ENCODE data around the gene GPI.

The GPI gene

DNA sequence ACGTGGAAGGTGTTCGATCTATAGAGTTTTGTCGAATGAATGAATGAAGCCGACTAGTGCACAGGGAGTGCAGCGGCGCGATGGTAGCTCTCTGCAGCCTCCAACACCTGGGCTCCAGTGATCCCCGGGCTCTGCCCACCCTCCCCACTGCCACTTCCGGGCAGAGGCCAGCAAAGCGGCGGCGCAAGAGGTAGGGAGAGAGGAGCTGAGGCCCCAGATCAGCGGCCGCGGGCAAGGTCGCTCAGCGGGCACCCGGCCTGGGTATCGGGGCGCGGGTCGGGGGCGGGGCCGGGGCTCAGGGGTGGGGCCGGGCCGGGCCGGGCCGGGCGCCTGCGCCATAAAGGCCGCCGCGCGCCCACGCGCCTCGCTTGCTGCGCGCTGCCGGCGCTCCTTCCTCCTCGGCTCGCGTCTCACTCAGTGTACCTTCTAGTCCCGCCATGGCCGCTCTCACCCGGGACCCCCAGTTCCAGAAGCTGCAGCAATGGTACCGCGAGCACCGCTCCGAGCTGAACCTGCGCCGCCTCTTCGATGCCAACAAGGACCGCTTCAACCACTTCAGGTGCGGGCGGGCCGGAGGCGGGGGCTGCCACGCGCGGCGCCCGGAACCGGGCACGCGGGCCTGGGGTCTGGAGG lies at the start of gene GPI:
TSS of gene GPI (plus strand) at position 367 of the 633 bp plus-strand sequence. CDS start at position 438, 71 bp downstream.
- peak within 1 kb of the TSS; percentile 91 to 98 for H3K4me3 Mint-ChIP-seq
- no peaks in the 10 kb centered on the region for H3K27me3 Mint-ChIP-seq
- peak; percentile 63 for DNase-seq
- H3K27ac Mint-ChIP-seq = peak within 1 kb of the TSS; percentile 90
- peaks cover 27 to 40% of the 10 kb centered on the region in 2 donors for H3K36me3 Mint-ChIP-seq
- peak; percentile 91 to 94 for ATAC-seq (replicated peaks)
- H3K9me3 Mint-ChIP-seq = no peaks in the 10 kb centered on the region
- H3K4me1 Mint-ChIP-seq = peaks cover 19 to 46% of the 10 kb centered on the region in 2 donors

DNA sequence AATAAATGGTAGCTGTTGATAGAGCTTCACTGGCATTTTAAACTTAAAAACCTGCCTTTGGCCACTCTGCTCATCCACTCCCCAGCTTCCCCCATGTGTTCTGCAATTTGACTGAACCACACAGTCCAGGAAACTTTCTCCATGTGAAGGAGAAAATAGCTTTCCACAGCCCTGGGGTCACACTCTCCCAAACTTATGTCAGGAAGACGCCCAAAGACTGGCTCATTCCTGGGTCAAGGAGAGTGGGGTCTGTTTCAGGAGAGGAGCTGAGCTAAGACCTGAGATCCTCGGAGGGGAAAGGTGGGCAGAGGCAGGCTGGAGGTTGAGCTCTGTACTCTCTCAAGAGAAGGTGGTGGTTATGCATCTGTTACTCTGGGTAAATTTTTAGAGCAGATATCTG lies 48.7 kb upstream of the GPI start:
- H3K9me3 Mint-ChIP-seq = no peaks in the 10 kb centered on the region
- peaks cover 12 to 18% of the 10 kb centered on the region in 2 donors for H3K36me3 Mint-ChIP-seq
- no peak overlapping the region for H3K4me3 Mint-ChIP-seq
- no peaks in the 10 kb centered on the region for H3K27me3 Mint-ChIP-seq
- peaks cover 39 to 61% of the 10 kb centered on the region in 2 donors for H3K4me1 Mint-ChIP-seq
- ATAC-seq (replicated peaks) = no peak
- no peak for DNase-seq
- no peak overlapping the region for H3K27ac Mint-ChIP-seq

DNA sequence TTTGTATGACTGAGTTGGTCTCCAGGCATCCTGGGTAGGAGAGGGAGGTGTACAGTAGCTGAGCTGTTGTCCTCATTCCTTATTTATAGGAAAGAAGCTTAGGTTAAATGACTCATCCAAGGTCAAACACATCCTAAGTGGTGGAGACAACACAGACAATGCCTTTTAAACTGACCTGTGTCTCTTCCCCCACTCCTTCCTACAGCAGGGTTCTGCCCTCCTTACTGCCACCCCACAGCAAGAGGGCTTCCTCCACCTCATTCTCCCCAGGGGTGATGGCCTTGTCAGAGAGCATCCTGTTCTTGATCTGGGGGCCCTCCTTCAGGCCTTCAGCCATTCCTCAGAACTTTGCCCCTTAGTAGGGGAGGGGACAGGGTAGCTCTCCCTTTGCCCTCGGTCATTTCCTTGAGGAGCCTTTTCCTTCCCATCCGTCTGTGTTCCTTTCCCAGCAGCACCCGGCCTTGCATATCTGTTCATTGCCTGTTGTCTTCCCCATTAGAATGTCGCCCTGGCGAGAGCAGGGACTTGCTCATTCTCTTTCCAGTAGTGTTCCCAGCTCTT lies 48.2 kb upstream of the GPI start:
- DNase-seq (no peak), ATAC-seq (replicated peaks) (no peak)
- H3K36me3 Mint-ChIP-seq = peaks cover 10 to 18% of the 10 kb centered on the region in 2 donors
- H3K4me3 Mint-ChIP-seq = no peak overlapping the region
- peaks cover 39 to 55% of the 10 kb centered on the region in 2 donors for H3K4me1 Mint-ChIP-seq
- H3K27ac Mint-ChIP-seq = peak overlapping the region; percentile 68
- H3K9me3 Mint-ChIP-seq = no peaks in the 10 kb centered on the region
- no peaks in the 10 kb centered on the region for H3K27me3 Mint-ChIP-seq

DNA sequence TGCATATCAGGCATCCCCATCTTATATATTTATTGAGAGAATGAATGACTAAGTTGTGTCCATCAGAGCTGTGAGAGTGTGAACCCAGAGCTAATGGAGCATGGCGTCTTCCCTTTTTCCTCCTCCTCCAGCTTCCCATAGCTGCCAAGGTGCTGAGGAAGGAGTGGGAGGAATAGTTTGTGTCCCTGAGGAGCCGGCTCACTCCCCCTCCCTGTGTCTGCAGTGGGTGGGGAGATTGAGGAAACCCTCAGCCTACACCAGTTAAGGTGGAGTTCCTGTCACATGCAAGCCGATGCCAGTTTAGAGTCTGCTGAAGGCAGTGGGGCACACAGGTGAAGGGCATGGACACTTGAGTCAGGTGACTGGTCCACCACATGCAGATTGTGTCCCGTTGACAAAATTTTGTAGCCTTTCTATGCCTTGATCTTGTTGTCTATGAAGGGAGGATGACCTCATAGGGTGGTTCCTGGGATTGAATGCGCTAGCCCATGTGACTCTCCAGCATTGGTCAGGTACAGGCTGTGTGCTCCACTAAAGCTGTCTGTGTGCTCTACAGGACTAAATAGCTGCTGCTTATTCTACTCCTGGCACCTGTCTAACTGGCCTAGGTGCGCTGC lies 47.6 kb upstream of the GPI start:
- H3K4me3 Mint-ChIP-seq = no peak overlapping the region
- H3K9me3 Mint-ChIP-seq = no peaks in the 10 kb centered on the region
- peak overlapping the region; percentile 68 for H3K27ac Mint-ChIP-seq
- no peak for DNase-seq
- H3K36me3 Mint-ChIP-seq = peaks cover 11 to 16% of the 10 kb centered on the region in 2 donors
- no peaks in the 10 kb centered on the region for H3K27me3 Mint-ChIP-seq
- ATAC-seq (replicated peaks) = peak in 1 of 2 donors; percentile 38
- peaks cover 37 to 52% of the 10 kb centered on the region in 2 donors for H3K4me1 Mint-ChIP-seq

DNA sequence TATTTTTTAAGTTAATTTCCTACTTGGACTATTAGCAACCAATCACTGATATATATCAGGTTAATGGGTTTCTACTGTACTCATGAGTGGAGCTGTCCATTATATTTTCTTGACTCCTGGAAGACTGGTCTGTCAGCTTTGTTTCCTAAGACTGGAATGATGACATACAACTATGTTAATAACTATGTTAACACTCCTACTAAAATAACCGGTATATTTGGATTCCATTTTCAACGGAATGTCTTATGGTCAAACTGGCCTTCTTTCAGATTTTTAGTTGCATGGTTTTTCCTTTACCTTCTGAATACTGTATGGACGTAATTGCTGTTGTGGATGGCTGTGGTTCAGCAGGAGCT lies 45.8 kb upstream of the GPI start:
- H3K36me3 Mint-ChIP-seq = peaks cover 14 to 25% of the 10 kb centered on the region in 2 donors
- DNase-seq (no peak), ATAC-seq (replicated peaks) (no peak)
- no peak overlapping the region for H3K27ac Mint-ChIP-seq
- peaks cover 34 to 45% of the 10 kb centered on the region in 2 donors for H3K4me1 Mint-ChIP-seq
- no peaks in the 10 kb centered on the region for H3K9me3 Mint-ChIP-seq
- H3K4me3 Mint-ChIP-seq = no peak overlapping the region
- H3K27me3 Mint-ChIP-seq = no peaks in the 10 kb centered on the region

DNA sequence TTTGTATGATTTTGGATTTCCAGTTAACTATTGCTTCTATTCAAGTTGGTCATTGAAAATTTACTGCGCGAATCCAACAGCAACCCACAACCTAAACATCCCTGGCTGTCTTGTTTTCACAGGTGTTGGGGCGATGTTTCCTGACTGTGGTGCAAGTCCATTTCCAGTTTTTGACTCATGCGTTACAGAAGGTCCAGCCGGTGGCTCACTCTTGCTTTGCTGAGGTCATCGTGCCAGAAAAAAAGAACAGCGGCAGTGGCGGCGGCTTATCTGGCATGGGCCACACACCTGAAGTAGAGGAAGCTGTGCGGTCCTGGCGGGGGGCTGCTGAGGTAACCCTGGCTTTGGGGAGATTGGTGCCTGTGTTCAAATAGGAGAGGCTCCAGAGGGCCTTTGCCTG lies 45.2 kb upstream of the GPI start:
- no peak for ATAC-seq (replicated peaks)
- DNase-seq = no peak
- H3K27me3 Mint-ChIP-seq = no peaks in the 10 kb centered on the region
- H3K9me3 Mint-ChIP-seq = no peaks in the 10 kb centered on the region
- no peak overlapping the region for H3K4me3 Mint-ChIP-seq
- peaks cover 28 to 39% of the 10 kb centered on the region in 2 donors for H3K4me1 Mint-ChIP-seq
- H3K36me3 Mint-ChIP-seq = peaks cover 12 to 26% of the 10 kb centered on the region in 2 donors
- H3K27ac Mint-ChIP-seq = no peak overlapping the region

DNA sequence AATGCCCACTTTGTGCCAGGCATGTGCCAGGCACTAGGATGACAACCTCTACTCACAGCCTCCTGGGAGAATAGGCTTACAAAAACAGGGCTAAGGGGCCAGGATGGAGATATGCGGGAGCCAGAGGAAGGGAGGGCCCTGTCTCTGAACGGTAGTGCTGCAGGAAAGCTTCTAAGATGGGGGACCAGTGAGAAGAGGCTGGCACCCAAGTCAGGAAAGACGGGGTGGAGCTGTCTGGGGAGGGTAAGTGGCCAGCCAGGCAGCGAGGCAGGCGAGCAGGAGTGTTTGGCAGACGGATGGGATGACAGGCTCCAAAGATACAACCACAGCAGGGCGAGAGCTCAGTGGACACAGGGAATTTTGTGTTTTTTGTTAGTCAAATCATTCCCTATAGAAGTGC lies 44.7 kb upstream of the GPI start:
- Mint-ChIP-seq H3K27me3 (no peaks in the 10 kb centered on the region), H3K4me1 (peaks cover 23 to 34% of the 10 kb centered on the region in 2 donors), H3K27ac (no peak overlapping the region), H3K36me3 (peaks cover 12 to 28% of the 10 kb centered on the region in 2 donors), H3K4me3 (no peak overlapping the region), H3K9me3 (no peaks in the 10 kb centered on the region)
- ATAC-seq (replicated peaks) (no peak), DNase-seq (no peak)

DNA sequence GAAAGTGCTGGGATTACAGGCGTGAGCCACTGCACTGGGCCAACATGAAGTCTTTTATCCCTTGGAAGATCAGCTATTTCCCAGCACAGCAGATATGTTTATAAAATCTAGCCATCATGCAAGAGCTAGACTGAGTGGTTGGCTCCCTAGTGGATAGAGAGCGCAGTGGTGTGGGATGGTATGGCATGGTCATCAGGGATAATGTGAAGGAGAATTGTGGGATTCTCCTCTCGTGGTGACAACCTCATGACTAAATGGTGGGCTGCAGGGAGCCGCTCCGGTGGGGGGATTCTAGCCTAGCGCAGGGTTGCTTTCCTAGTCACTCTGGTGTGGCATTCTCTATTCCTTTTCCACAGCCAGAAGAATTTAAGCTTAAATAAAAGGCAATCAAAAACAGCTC lies 43.3 kb upstream of the GPI start:
- DNase-seq = no peak
- peaks cover 20 to 39% of the 10 kb centered on the region in 2 donors for H3K36me3 Mint-ChIP-seq
- no peaks in the 10 kb centered on the region for H3K27me3 Mint-ChIP-seq

DNA sequence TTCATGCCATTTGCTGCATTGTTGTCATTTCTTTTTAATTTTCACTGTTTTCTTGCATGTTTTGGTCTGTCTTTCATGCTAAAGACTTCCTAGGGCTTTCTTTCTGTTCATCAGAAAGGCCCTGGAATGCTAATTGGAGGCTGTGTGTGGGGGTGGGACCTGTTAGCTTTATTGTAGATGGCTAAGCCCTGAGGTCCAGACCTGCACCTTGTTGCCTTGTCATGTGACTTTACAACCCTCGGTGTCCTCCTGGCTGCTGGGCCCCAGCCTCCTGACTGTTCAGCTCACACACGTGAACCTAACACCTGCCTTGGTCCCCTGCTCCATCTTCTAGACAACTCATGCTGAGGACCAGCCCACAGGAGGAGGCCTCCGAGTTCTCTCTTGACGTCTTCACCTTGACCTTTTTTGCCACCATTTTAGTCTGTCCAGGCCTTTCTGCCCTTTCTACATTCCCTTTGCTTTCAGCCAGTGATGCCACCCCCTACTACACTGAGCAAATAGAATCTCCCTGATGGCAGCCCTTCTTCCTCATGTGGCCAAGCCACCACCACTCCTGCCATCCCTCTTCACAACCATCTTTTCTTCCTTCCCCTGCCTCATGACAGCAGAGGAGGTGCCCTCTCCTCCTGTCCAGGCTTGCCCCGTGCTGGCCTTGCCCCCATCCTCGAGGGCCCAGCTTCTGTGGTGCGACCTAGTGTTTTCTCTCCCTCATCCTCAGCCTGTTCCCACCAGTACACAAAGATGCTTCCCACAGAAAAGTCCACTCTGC lies 41.4 kb upstream of the GPI start:
- peak overlapping the region; percentile 44 for H3K27ac Mint-ChIP-seq
- no peaks in the 10 kb centered on the region for H3K9me3 Mint-ChIP-seq
- peaks cover 3% of the 10 kb centered on the region in 2 donors for H3K4me1 Mint-ChIP-seq
- DNase-seq = no peak
- H3K4me3 Mint-ChIP-seq = no peak overlapping the region
- peaks cover 27 to 49% of the 10 kb centered on the region in 2 donors for H3K36me3 Mint-ChIP-seq
- H3K27me3 Mint-ChIP-seq = no peaks in the 10 kb centered on the region
- no peak for ATAC-seq (replicated peaks)

More for the DNA sequence above, 43.3 kb upstream of the GPI start:
- no peak overlapping the region for H3K27ac Mint-ChIP-seq
- ATAC-seq (replicated peaks) = no peak
- H3K9me3 Mint-ChIP-seq = no peaks in the 10 kb centered on the region
- H3K4me1 Mint-ChIP-seq = peaks cover 17 to 21% of the 10 kb centered on the region in 2 donors
- H3K4me3 Mint-ChIP-seq = no peak overlapping the region

DNA sequence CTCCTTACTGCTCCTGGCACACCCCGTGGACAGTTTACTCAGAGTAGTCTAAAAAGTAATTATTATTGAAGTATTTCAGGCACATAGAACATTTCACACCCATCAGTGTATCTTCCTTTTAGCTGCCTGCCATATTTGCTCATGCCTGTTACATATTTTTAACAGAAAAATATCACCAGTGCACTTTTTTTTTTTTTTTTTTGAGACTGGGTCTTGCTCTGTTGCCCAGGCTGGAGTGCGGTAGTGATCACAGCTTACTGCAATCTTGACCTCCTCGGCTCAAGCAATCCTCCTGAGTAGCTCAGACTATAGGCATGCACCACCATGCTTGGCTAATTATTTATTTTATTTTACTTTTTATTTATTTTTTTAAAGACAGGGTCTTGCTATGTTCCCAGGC lies 40.7 kb upstream of the GPI start:
- ATAC-seq (replicated peaks) (no peak), DNase-seq (no peak)
- no peaks in the 10 kb centered on the region for H3K27me3 Mint-ChIP-seq
- H3K4me1 Mint-ChIP-seq = peaks cover 0 to 3% of the 10 kb centered on the region in 2 donors
- H3K36me3 Mint-ChIP-seq = peaks cover 29 to 53% of the 10 kb centered on the region in 2 donors
- H3K9me3 Mint-ChIP-seq = no peaks in the 10 kb centered on the region
- peak overlapping the region; percentile 44 for H3K27ac Mint-ChIP-seq
- H3K4me3 Mint-ChIP-seq = no peak overlapping the region

DNA sequence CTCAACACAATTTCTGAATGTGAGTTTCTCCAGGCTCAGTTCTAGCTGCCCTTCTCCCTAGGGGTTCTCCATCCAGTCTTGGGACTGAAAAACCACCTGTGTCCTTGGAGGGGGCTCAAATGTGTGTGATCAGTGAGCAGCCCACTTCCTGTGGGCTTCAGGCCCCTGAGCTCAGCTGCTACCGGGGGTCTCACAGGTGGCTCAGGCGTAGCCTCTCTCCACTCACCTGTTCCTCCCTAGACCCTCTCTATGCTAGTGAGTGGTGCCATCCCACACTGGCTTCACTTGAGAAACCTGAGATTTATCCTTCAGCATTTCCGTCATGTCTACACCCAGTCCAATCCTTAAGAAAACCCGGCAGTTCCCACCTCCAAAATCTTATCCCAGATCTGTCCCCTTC lies 39.8 kb upstream of the GPI start:
- no peaks in the 10 kb centered on the region for H3K27me3 Mint-ChIP-seq
- H3K27ac Mint-ChIP-seq = no peak overlapping the region
- ATAC-seq (replicated peaks) (no peak), DNase-seq (no peak)
- H3K4me3 Mint-ChIP-seq = no peak overlapping the region
- peaks cover 0 to 2% of the 10 kb centered on the region in 2 donors for H3K4me1 Mint-ChIP-seq
- H3K36me3 Mint-ChIP-seq = peaks cover 29 to 47% of the 10 kb centered on the region in 2 donors
- no peaks in the 10 kb centered on the region for H3K9me3 Mint-ChIP-seq

DNA sequence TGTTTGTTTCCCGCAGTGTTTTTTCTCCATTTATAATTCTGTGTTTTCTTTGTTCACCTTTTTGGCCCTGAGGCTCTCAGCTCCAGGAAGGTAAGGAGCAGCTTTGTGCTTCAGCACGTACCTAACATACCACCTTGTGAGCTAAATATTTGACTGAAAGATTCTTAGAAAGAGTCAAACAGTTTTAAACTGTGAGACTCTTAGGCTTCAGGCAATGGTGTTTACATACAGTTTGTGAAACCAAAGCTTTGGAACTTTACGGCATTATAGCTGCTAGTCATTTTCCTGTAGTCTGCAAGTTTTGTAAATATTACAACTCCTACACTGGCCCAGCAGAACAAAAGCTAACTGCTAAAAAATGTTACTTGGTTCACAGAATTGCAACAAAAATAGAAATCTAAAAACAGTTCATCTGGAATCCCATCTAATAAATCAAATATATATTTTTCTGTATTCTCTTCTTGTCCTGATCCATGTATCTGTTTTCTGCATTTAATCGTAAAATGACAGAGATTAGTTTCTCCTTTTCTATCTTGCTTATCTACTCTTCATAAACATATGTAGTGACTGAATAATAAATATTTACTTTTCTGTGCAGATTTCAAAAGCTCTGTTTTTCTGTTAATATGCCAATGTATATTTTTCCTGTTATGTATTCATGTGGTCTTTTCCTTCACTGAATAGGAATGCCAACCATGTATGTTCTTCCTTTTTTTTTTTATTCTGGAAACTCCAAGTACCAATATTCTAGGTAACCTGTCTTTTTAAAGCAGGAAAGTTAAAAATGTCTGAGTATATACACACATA lies 38.8 kb upstream of the GPI start:
- DNase-seq = no peak
- Mint-ChIP-seq H3K36me3 (peaks cover 30 to 47% of the 10 kb centered on the region in 2 donors), H3K9me3 (no peaks in the 10 kb centered on the region), H3K4me1 (no peaks in the 10 kb centered on the region), H3K4me3 (no peak overlapping the region), H3K27me3 (no peaks in the 10 kb centered on the region), H3K27ac (no peak overlapping the region)
- ATAC-seq (replicated peaks) = no peak

DNA sequence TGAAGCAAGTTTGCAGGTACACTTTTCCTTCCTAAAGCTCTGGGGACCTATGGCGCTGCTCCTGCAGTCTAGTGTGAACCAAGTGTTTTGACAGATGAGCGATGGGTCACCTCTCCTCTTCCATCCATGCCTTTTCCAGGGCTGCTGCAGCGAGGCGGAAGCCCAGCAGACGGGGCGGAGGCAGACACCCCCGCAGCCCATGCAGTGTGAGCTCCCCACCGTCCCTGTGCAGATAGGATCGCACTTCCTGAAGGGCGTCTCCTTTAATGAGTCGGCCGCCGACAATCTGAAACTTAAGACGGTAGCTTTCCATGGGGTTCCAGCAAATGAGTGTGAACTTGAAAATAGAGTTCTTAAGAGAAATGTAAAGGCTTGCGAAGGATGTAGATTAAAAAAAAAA lies 37.1 kb upstream of the GPI start:
- H3K36me3 Mint-ChIP-seq = peaks cover 34 to 54% of the 10 kb centered on the region in 2 donors
- ATAC-seq (replicated peaks) = no peak
- DNase-seq = no peak

DNA sequence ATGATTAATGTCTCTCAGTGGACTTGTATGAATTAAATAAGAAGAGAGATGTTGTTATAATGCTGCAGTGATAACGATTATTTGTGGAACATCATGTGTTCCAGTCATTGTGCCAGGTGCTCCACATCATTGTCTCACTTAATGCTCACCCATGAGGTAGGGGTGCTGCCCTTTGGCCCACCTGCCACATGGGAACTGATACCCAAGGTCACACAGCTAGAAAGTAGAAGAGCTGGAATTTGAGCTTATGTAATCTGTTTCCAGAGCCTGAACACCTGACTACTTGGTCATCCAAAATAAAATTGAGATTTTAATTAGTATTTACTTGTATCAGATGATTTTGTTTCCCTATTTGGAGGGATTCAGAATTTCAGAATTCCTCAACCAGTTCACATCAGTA lies 36.0 kb upstream of the GPI start:
- DNase-seq (no peak), ATAC-seq (replicated peaks) (no peak)
- H3K27ac Mint-ChIP-seq = no peak overlapping the region
- no peaks in the 10 kb centered on the region for H3K27me3 Mint-ChIP-seq
- H3K9me3 Mint-ChIP-seq = no peaks in the 10 kb centered on the region
- H3K4me3 Mint-ChIP-seq = no peak overlapping the region
- no peaks in the 10 kb centered on the region for H3K4me1 Mint-ChIP-seq
- H3K36me3 Mint-ChIP-seq = peaks cover 34 to 52% of the 10 kb centered on the region in 2 donors

More for the DNA sequence above, 37.1 kb upstream of the GPI start:
- no peaks in the 10 kb centered on the region for H3K4me1 Mint-ChIP-seq
- no peaks in the 10 kb centered on the region for H3K27me3 Mint-ChIP-seq
- H3K4me3 Mint-ChIP-seq = no peak overlapping the region
- H3K27ac Mint-ChIP-seq = no peak overlapping the region
- no peaks in the 10 kb centered on the region for H3K9me3 Mint-ChIP-seq

Data from stimulated activated naive B cell treated with anti-CD40 and anti-IgM and Interleukin-4, amounts not matched to agents 10 μg/mL and 1 μg/mL and 100 μg/mL, for 72 hours (primary cell).